HepG2 (cell line): ENCODE data around the gene NGB. TPM values are rescaled to one million over a fixed set of nuclear protein-coding genes. Genes with fewer than 3 reads are reported as not detected.

ENCODE experiments used
- ATF7-NPFF ChIP-seq: sonication (generic); formaldehyde crosslinking; IDR thresholded peaks from 2 replicates; pipeline ENCODE4 v1.8.1; 2023; ENCODE audit warnings: mild to moderate bottlenecking, low read depth, missing genetic modification reagents, moderate library complexity
- GLI4 ChIP-seq: sonication (generic); formaldehyde crosslinking; IDR thresholded peaks from 2 replicates; pipeline ENCODE4 v1.5.1; 2020; ENCODE audit warnings: missing genetic modification reagents, mild to moderate bottlenecking, moderate library complexity, borderline replicate concordance
- IKZF4 ChIP-seq: sonication (generic); formaldehyde crosslinking; IDR thresholded peaks from 2 replicates; pipeline ENCODE4 v1.5.1; 2020; ENCODE audit warnings: borderline replicate concordance, mild to moderate bottlenecking, low read depth, missing genetic modification reagents; ENCODE audit errors: not compliant biosample characterization
- KLF13 ChIP-seq: sonication (generic); formaldehyde crosslinking; IDR thresholded peaks from 2 replicates; pipeline ENCODE4 v1.4.0; 2020; ENCODE audit warnings: mild to moderate bottlenecking, missing genetic modification reagents
- KMT2B ChIP-seq: IDR thresholded peaks from 2 replicates; pipeline ENCODE4 v1.6.1; 2016; ENCODE audit warnings: missing genetic modification reagents, missing compliant biosample characterization
- MXD3 ChIP-seq: IDR thresholded peaks from 2 replicates; pipeline ENCODE4 v1.6.1; 2016; ENCODE audit warnings: mild to moderate bottlenecking, missing biosample characterization, missing genetic modification reagents
- SALL2 ChIP-seq: sonication (generic); formaldehyde crosslinking; IDR thresholded peaks from 2 replicates; pipeline ENCODE4 v1.8.1; 2023; ENCODE audit warnings: mild to moderate bottlenecking, missing genetic modification reagents, inconsistent platforms
- TP53 ChIP-seq: sonication (generic); formaldehyde crosslinking; conservative IDR thresholded peaks from 2 replicates; pipeline ENCODE4 v1.4.0; 2020; ENCODE audit warnings: missing genetic modification reagents
- XRCC5 ChIP-seq: fragments of 200-400 bp; formaldehyde crosslinking; optimal IDR thresholded peaks from 2 replicates; pipeline ENCODE3; 2017; ENCODE audit warnings: mild to moderate bottlenecking, low read length
- ZNF160 ChIP-seq: sonication (generic); formaldehyde crosslinking; IDR thresholded peaks from 2 replicates; pipeline ENCODE4 v1.8.0; 2022; ENCODE audit warnings: mild to moderate bottlenecking, inconsistent platforms, missing genetic modification reagents
- ZNF431 ChIP-seq: sonication (generic); formaldehyde crosslinking; IDR thresholded peaks from 2 replicates; pipeline ENCODE4 v1.9.0; 2022; ENCODE audit warnings: missing genetic modification reagents, low read depth, mild to moderate bottlenecking, borderline replicate concordance
- ZNF446 ChIP-seq: sonication (generic); formaldehyde crosslinking; IDR thresholded peaks from 2 replicates; pipeline ENCODE4 v1.5.0; 2020; ENCODE audit warnings: mild to moderate bottlenecking, missing genetic modification reagents
- ZNF547 ChIP-seq: sonication (generic); formaldehyde crosslinking; IDR thresholded peaks from 2 replicates; pipeline ENCODE4 v1.5.1; 2020; ENCODE audit warnings: mild to moderate bottlenecking, missing genetic modification reagents
- ZNF607 ChIP-seq: sonication (generic); formaldehyde crosslinking; IDR thresholded peaks from 2 replicates; pipeline ENCODE4 v1.5.1; 2020; ENCODE audit warnings: missing genetic modification reagents, mild to moderate bottlenecking, borderline replicate concordance
- ZNF709 ChIP-seq: sonication (generic); formaldehyde crosslinking; IDR thresholded peaks from 2 replicates; pipeline ENCODE4 v1.5.0; 2020; ENCODE audit warnings: mild to moderate bottlenecking, missing genetic modification reagents
- ZSCAN29 ChIP-seq: sonication (generic); formaldehyde crosslinking; conservative IDR thresholded peaks from 2 replicates; pipeline ENCODE4 v1.4.0; 2020; ENCODE audit warnings: mild to moderate bottlenecking, missing genetic modification reagents
- polyA plus RNA-seq, 8 experiments: library from polyadenylated mRNA; depleted of rRNA in 3 of 8; stranded (reverse) in 7 of 8; unstranded in 1 of 8; fragments of >200 nt; fragmentation: Illumina TruSeq in 4 of 8; extraction: Trizol in 4 of 8; gene quantifications; 2 replicates each; pipeline versions ENCODE4 v1.2.1 to v1.2.3, GENCODE V29; 2011 to 2016; ENCODE audit warnings: low read depth in 4 of 8, missing spikeins in 1 of 8, mixed read lengths in 1 of 8; ENCODE audit not compliant: insufficient read depth in 1 of 8
- total RNA-seq, 5 experiments: library from RNA; depleted of rRNA; stranded (reverse); fragments of >200 nt; fragmentation: Illumina TruSeq; extraction: Trizol; gene quantifications; 2 replicates each; pipeline ENCODE4 v1.2.3, GENCODE V29; 2016; ENCODE audit warnings: low read depth in 1 of 5

The NGB gene
- total and polyA plus RNA-seq, 2 of the 13 experiments (the other 11 are each of a cell fraction or from before 2014, with no cell fraction given) = 0.04 TPM; not detected in 1

- 0 out of 2 replicates have a peak, but pooled peaks have one; percentile 92 for TF ChIP-seq GLI4 (CRISPR knock-in tag)
- no peak; the same call in 1 of the 2 replicates for TF ChIP-seq ZNF709 (CRISPR knock-in tag)
- peak; percentile 67; the same call in 1 of the 2 replicates for TF ChIP-seq ZNF607
- TF ChIP-seq ZNF431 = 0 out of 2 replicates have a peak, but pooled peaks have one; percentile 37
- peak; percentile 90; the same call in 1 of the 2 replicates for TF ChIP-seq ZNF547 (CRISPR knock-in tag)
- TF ChIP-seq TP53 (CRISPR knock-in tag) = peak; percentile 39; the same call in 1 of the 2 replicates
- peak; percentile 53; the same call in 1 of the 2 replicates for TF ChIP-seq ZNF160 (CRISPR knock-in tag)
- TF ChIP-seq ATF7-NPFF (CRISPR knock-in tag) = peak; percentile 55
- peak; percentile 82 for TF ChIP-seq XRCC5
- TF ChIP-seq KMT2B = peak; percentile 7; the same call in 1 of the 2 replicates
- TF ChIP-seq ZNF446 = peak; percentile 82; the same call in 1 of the 2 replicates
- peak; percentile 53; the same call in 1 of the 2 replicates for TF ChIP-seq ZSCAN29
- TF ChIP-seq IKZF4 (CRISPR knock-in tag) = peak; percentile 28
- TF ChIP-seq KLF13 (CRISPR knock-in tag) = 0 out of 2 replicates have a peak, but pooled peaks have one; percentile 26
- TF ChIP-seq MXD3 (CRISPR knock-in tag) = 0 out of 2 replicates have a peak, but pooled peaks have one; percentile 31
- no peak for TF ChIP-seq SALL2 (CRISPR knock-in tag)
Measured at GRCh38 chr14:77320238-77320935, 49.4 kb upstream of the NGB start, which contains the start of gene POMT2 (continued).
